HG02884 (cell line): ENCODE results near the gene ABCC3.

Experiments used
- ATAC-seq: cut with Tn5 transposase; IDR thresholded peaks from one replicate; pipeline ENCODE4 v1.9.1; 2021; ENCODE audit warnings: mild to moderate bottlenecking, moderate library complexity; ENCODE audit not compliant: unreplicated experiment

The ABCC3 gene

GRCh38 chr17:50728881-50729765 lies 94.4 kb downstream of the ABCC3 start:
- no peak for ATAC-seq

- no peak for ATAC-seq
Observed at GRCh38 chr17:50731575-50732460, 97.1 kb downstream of the ABCC3 start.

- no peak for ATAC-seq
Observed at GRCh38 chr17:50735287-50735686, 100.6 kb downstream of the ABCC3 start.

GRCh38 chr17:50737118-50737698 lies 102.5 kb downstream of the ABCC3 start:
- no peak for ATAC-seq

- ATAC-seq: no peak
Observed at GRCh38 chr17:50739098-50739497, 104.4 kb downstream of the ABCC3 start.
